Measurements from ENCODE around the gene NOXO1. TPM values are rescaled to one million over a fixed set of nuclear protein-coding genes. Genes with fewer than 3 reads are reported as not detected.

Gene NOXO1
- total RNA-seq, 2 donors from 2014 or later: not detected

DNA sequence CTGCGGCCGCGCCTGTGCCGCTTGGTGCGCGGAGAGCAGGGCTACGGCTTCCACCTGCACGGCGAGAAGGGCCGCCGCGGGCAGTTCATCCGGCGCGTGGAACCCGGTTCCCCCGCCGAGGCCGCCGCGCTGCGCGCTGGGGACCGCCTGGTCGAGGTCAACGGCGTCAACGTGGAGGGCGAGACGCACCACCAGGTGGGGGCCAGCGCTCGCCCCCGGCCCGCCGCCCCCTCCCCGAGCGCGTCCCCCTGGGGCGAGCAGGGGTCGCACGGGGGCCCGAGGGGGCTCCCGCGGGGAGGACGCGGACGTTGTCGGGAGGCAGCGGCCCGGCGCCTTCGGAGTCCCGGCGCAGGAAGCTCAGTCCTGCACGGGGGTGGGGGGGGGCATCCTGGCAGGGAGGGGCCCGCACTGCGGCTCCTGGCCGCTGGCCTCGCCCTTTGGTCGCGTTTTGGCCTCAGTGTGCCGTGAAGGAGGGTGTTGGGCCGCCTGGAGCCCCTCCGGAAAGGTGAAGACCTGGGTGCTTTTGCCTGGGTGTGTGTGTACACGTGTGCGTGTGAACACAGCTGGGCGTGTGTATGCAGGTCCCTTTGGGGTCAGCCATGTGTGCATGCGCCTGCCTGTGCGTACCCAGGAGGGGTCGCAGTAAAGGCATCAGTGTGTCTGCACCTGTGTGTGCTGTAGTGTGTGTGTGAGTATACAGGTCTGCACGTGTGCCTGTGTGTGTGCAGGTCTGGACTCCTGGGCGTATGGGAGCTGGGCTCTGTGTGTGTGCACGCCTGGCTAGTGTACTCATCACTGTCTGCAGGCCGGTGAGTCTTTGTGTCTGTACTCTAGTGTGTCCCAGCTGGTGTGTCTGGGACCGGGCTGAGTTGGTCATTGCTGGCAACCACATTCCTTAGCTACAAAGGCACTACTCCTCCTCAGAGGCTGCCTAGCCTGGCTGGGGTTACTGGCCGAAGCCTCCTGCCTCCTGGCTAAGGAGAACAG lies 46.0 kb upstream of the NOXO1 start:
- peak overlapping the region in 1 of 2 donors; percentile 55 for H3K27ac ChIP-seq
- H3K36me3 ChIP-seq: peaks cover 3% of the 10 kb centered on the region
- ATAC-seq (ENCODE audit: insufficient number of reproducible peaks, low FRiP score, low read depth): no peak
- peak overlapping the region; percentile 90 for H3K4me3 ChIP-seq
- H3K27me3 ChIP-seq (replicated peaks; ENCODE audit: insufficient read depth): no peaks in the 10 kb centered on the region
- peaks cover 14 to 55% of the 10 kb centered on the region in 2 donors for H3K4me1 ChIP-seq (ENCODE audit: control insufficient read depth in 1 of 2, low read depth in 2 of 2)
- H3K9me3 ChIP-seq: no peaks in the 10 kb centered on the region
- no peak for DNase-seq (ENCODE audit: low spot score)
- TF ChIP-seq, protein P1, sequence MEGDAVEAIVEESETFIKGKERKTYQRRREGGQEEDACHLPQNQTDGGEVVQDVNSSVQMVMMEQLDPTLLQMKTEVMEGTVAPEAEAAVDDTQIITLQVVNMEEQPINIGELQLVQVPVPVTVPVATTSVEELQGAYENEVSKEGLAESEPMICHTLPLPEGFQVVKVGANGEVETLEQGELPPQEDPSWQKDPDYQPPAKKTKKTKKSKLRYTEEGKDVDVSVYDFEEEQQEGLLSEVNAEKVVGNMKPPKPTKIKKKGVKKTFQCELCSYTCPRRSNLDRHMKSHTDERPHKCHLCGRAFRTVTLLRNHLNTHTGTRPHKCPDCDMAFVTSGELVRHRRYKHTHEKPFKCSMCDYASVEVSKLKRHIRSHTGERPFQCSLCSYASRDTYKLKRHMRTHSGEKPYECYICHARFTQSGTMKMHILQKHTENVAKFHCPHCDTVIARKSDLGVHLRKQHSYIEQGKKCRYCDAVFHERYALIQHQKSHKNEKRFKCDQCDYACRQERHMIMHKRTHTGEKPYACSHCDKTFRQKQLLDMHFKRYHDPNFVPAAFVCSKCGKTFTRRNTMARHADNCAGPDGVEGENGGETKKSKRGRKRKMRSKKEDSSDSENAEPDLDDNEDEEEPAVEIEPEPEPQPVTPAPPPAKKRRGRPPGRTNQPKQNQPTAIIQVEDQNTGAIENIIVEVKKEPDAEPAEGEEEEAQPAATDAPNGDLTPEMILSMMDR (IDR thresholded peaks at IDR 0.05): no peak

DNA sequence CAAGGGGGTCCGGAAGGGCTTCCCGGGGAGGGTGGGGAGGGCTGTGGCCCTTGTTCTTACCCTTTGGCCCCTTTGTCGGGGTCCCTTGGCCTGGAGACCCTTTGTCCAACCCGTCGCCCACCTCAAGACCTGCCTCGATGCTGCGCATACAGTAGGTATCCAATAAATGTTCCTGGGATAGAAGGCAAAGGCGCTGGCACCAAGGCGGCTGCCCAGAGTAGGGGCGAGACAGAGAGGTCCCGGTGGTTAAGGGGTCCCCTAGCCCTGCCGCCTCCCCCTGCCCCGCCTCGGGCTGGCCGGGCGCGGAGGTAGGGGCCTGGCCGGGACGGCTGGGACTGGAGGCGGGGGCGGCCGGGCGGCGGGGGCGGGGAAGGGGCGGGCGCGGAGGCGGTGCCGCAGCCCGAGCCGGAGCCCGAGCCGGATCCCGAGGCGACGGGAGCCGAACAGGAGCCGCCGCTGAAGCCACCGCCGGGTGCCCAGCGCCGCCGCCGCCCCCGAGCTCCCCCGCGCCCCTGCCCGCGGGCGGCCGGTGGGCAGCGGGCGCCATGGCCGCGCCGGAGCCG lies 45.3 kb upstream of the NOXO1 start, which contains the start of gene NHERF2:
TSS of gene NHERF2 (plus strand) at position 442 of the 563 bp plus-strand sequence. CDS start at position 546, 104 bp downstream.
- no peak for DNase-seq (ENCODE audit: low spot score)
- Histone ChIP-seq H3K9me3 (no peaks in the 10 kb centered on the region), H3K4me1 (ENCODE audit: control insufficient read depth in 1 of 2, low read depth in 2 of 2) (peaks cover 14 to 51% of the 10 kb centered on the region in 2 donors), H3K27me3 (replicated peaks; ENCODE audit: insufficient read depth) (no peaks in the 10 kb centered on the region), H3K27ac (peak within 1 kb of the TSS in 1 of 2 donors; percentile 69), H3K36me3 (peaks cover 3% of the 10 kb centered on the region), H3K4me3 (peak within 1 kb of the TSS; percentile 90)
- TF ChIP-seq, protein P1 (IDR thresholded peaks at IDR 0.05): no peak
- ATAC-seq (ENCODE audit: insufficient number of reproducible peaks, low FRiP score, low read depth): no peak

DNA sequence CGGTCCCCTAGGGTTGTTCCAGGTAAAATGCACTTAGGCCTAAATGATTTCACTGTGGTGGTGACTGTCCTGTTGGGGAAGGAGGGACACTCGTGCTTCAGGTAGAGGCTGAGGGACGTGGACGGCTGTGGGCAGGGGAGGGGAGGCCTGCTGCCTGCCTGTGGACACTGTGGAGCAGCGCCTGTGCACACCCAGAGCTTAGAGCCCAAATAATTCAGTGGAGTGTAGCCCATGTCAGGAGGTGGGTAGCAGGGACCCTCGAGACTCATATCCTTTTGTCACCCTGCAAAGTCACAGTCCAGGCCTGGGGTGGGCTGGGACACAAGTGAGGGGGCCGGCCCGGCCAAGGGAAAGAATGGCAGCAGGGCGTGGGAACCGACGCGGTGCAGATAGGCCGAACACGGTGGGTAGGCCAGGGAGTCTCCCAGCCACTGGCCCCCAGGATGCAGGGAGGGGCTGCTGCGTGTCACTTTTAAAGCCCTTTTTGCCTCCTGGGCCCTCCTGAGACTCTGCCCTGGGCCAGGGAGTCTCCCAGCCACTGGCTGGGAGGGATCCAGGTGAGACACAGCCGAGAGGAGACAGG lies 44.7 kb upstream of the NOXO1 start:
- H3K27me3 ChIP-seq (replicated peaks; ENCODE audit: insufficient read depth): no peaks in the 10 kb centered on the region
- H3K4me3 ChIP-seq: peak overlapping the region; percentile 69
- DNase-seq (ENCODE audit: low spot score) (no peak), ATAC-seq (ENCODE audit: insufficient number of reproducible peaks, low FRiP score, low read depth) (no peak)
- H3K27ac ChIP-seq: peak overlapping the region in 1 of 2 donors; percentile 69
- TF ChIP-seq, protein P1 (IDR thresholded peaks at IDR 0.05): no peak
- no peaks in the 10 kb centered on the region for H3K9me3 ChIP-seq
- H3K4me1 ChIP-seq (ENCODE audit: control insufficient read depth in 1 of 2, low read depth in 2 of 2): peaks cover 14 to 51% of the 10 kb centered on the region in 2 donors
- H3K36me3 ChIP-seq: peaks cover 3% of the 10 kb centered on the region

DNA sequence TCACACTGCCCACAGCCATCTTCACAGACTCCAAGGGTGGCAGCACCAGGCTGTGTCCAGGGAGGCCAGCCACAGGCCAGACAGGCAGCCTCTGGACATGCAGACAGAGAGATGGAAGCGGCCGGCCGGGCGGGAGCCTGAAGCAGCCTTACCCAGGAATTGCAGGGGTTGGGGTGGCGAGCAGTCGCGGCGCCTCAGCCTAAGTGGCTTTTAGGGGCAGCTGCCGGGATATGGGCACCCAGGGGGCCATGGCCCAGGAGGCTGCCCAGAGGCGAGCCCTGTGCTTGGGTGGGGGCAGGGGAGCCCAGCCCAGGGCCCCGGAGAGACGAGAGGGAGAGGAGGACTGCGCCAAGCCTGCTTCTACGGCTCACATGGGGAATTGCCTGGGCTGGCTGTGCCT lies 44.0 kb upstream of the NOXO1 start:
- H3K4me3 ChIP-seq: no peak overlapping the region
- H3K27me3 ChIP-seq (replicated peaks; ENCODE audit: insufficient read depth): no peaks in the 10 kb centered on the region
- H3K27ac ChIP-seq: no peak overlapping the region
- peaks cover 14 to 57% of the 10 kb centered on the region in 2 donors for H3K4me1 ChIP-seq (ENCODE audit: control insufficient read depth in 1 of 2, low read depth in 2 of 2)
- H3K36me3 ChIP-seq: peaks cover 3% of the 10 kb centered on the region
- no peaks in the 10 kb centered on the region for H3K9me3 ChIP-seq
- TF ChIP-seq, protein P1 (IDR thresholded peaks at IDR 0.05): no peak
- DNase-seq (ENCODE audit: low spot score): no peak
- no peak for ATAC-seq (ENCODE audit: insufficient number of reproducible peaks, low FRiP score, low read depth)

DNA sequence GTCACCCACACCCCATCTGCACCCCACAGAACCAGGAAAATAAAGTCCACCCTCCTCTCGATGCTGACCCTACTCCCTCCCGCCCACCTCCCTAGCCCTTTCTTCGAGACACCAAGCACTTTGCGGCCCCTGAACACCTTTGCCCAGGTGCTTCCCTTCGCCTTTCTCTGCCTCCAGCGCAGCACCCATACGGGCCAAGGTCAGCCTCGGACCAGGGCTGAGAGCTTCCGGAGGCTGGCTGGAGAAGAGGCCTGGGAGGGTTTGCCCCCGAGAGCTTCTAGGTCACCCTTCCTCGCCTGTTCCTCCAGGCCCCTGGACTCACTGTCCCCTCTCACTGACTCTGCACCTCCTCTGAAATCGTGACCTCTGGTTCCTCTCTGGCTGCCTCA lies 42.8 kb upstream of the NOXO1 start:
- peaks cover 6% of the 10 kb centered on the region for H3K27me3 ChIP-seq (replicated peaks; ENCODE audit: insufficient read depth)
- ATAC-seq (ENCODE audit: insufficient number of reproducible peaks, low FRiP score, low read depth) (no peak), DNase-seq (ENCODE audit: low spot score) (no peak)
- H3K4me3 ChIP-seq: no peak overlapping the region
- no peaks in the 10 kb centered on the region for H3K36me3 ChIP-seq
- TF ChIP-seq, protein P1 (IDR thresholded peaks at IDR 0.05): no peak
- peaks cover 14 to 65% of the 10 kb centered on the region in 2 donors for H3K4me1 ChIP-seq (ENCODE audit: control insufficient read depth in 1 of 2, low read depth in 2 of 2)
- H3K27ac ChIP-seq: peak overlapping the region in 1 of 2 donors; percentile 69
- no peaks in the 10 kb centered on the region for H3K9me3 ChIP-seq

Data from thoracic aorta (tissue), 2 donors.